ENCODE data around the gene COQ10A. TPM values are rescaled to one million over a fixed set of nuclear protein-coding genes. Genes with fewer than 3 reads are reported as not detected.

The COQ10A gene
- total and polyA plus RNA-seq, 9 of the 15 experiments (the other 6 are each of a cell fraction or from before 2014, with no cell fraction given) = 3.1 to 26.4 (median 12.7) TPM

DNA sequence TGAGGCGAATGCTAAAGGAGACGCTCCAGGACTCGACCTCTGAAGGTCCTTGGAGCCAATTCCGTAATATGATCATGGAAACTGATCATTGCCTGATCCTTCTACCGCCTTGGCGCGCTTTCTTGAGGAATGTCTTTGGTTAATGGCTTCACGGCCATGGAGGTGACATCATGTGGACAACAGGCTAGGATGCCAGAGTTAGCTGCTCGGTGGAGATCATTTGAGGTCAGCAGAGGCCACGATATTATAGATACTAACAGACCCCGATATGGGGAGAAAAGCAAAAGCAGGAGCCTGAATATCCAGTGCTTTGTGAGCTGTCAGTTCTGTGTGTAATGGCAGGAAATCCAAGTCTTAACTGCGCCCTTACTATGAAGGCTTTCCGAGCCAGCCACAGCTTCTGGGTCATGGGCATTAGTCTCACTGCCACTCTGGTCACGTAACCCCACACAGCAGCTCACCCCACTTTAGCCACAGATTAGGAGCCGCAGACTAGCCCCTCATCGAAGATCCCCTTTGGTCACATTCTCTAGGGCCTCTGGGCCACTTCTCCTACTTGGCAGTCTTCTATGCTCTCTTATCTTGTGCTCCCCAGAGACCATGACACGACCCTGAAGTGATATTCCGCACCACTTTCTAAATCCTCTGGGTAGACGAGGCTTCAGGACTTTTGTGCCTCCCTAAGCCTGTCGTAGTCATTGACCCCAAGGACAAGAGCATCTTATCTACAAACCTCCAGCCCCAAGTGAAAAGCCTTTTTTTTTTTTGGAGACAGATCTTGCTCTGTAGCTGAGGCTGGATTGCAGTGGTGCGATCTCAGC lies 34.1 kb downstream of the COQ10A start:
- Histone ChIP-seq H3K9ac (ENCODE audit: insufficient read depth in 1 of 2, low read depth in 2 of 2, low read length in 2 of 2) (peak overlapping the region; percentile 87 to 88; a peak in 3 of 4 replicates), H3K9me1 (ENCODE audit: control insufficient read depth, insufficient read depth, low read length) (no peaks in the 10 kb centered on the region), H3K27ac (ENCODE audit: extremely low read depth, low read depth, low read length) (peak overlapping the region; percentile 98), H3K27me3 (ENCODE audit: control insufficient read depth in 2 of 2, insufficient read depth in 2 of 2, low read length in 2 of 2) (no peaks in the 10 kb centered on the region), H3K4me1 (replicated peaks in 1 of 2; ENCODE audit: control insufficient read depth in 2 of 2, insufficient read depth in 2 of 2, low read length in 2 of 2) (peaks cover 22 to 42% of the 10 kb centered on the region in 2 experiments), H3K4me2 (ENCODE audit: insufficient read depth, low read length) (peak overlapping the region; percentile 93), H3K79me2 (ENCODE audit: control insufficient read depth, insufficient read depth, low read length) (peaks cover 48% of the 10 kb centered on the region), H3K36me3 (ENCODE audit: control insufficient read depth, insufficient read depth, low read length) (peaks cover 56% of the 10 kb centered on the region), H2AFZ (ENCODE audit: low read depth, low read length) (peak overlapping the region; percentile 85), H3K4me3 (peak overlapping the region; percentile 64), H4K20me1 (replicated peaks; ENCODE audit: control insufficient read depth, insufficient read depth, low read length) (no peaks in the 10 kb centered on the region; the same call in 1 of the 2 replicates), H3K9me3 (replicated peaks; ENCODE audit: control insufficient read depth, insufficient read depth, low read depth, low read length) (no peaks in the 10 kb centered on the region)
- ChIA-PET CTCF (ENCODE audit: low intra/inter-chr PET ratio) (interaction anchor here (1.1 to 1.5 kb wide), 2 partner anchors 77 to 94 kb away, joined by 4 to 7 read pairs; partner anchors contain the start of gene NABP2), POLR2A (interaction anchor here (0.6 to 3.2 kb wide), 11 partner anchors 7 to 257 kb away, joined by 3 to 18 read pairs (median 3); no protein-coding TSS in a partner anchor)
- BruUV-seq (replicated peaks) = TSS peak; percentile 90
- intact Hi-C loops (cut with micrococcal nuclease) = loop anchor here (2.0 kb wide), 3 partner anchors 14 to 182 kb away; partner anchors contain the start of genes COQ10A and ZC3H10
- peak; percentile 74 for ATAC-seq
- peak; percentile 98 for FAIRE-seq
- DNase-seq (ENCODE audit: extremely low read depth in 1 of 4, low spot score in 3 of 4) = peak; percentile 44 to 95 (median 68)
- 3% methylated on average over 21 of the region's 21 CpGs for WGBS (ENCODE audit: insufficient coverage, low coverage, missing lambda C conversion rate)
- in situ Hi-C loops (cut with MboI) = no loop called here
- TF ChIP-seq ZNF134 (CRISPR knock-in tag; conservative IDR thresholded peaks at IDR 0.05) = no peak
- TF ChIP-seq, protein P1, sequence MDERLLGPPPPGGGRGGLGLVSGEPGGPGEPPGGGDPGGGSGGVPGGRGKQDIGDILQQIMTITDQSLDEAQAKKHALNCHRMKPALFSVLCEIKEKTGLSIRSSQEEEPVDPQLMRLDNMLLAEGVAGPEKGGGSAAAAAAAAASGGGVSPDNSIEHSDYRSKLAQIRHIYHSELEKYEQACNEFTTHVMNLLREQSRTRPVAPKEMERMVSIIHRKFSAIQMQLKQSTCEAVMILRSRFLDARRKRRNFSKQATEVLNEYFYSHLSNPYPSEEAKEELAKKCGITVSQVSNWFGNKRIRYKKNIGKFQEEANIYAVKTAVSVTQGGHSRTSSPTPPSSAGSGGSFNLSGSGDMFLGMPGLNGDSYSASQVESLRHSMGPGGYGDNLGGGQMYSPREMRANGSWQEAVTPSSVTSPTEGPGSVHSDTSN (CRISPR knock-in tag; IDR thresholded peaks at IDR 0.05; ENCODE audit: low read depth) = no peak
- TF ChIP-seq, protein P1 (tag; conservative IDR thresholded peaks at IDR 0.05; ENCODE audit: low read depth) = no peak
- TF ChIP-seq STAG1 (CRISPR knock-in tag; IDR thresholded peaks at IDR 0.05; ENCODE audit: borderline replicate concordance) = no peak
- no peak for TF ChIP-seq HNRNPL (IDR thresholded peaks at IDR 0.05; ENCODE audit: low read depth, low read length)
- TF ChIP-seq EGR1 (conservative IDR thresholded peaks at IDR 0.05) = no peak
- no peak; the same call in 1 of the 2 replicates for TF ChIP-seq MEF2A (IDR thresholded peaks at IDR 0.05; ENCODE audit: control insufficient read depth, low read depth, low read length)
- no peak for TF ChIP-seq ZNF57 (CRISPR knock-in tag; IDR thresholded peaks at IDR 0.05)
- TF ChIP-seq, protein P2, sequence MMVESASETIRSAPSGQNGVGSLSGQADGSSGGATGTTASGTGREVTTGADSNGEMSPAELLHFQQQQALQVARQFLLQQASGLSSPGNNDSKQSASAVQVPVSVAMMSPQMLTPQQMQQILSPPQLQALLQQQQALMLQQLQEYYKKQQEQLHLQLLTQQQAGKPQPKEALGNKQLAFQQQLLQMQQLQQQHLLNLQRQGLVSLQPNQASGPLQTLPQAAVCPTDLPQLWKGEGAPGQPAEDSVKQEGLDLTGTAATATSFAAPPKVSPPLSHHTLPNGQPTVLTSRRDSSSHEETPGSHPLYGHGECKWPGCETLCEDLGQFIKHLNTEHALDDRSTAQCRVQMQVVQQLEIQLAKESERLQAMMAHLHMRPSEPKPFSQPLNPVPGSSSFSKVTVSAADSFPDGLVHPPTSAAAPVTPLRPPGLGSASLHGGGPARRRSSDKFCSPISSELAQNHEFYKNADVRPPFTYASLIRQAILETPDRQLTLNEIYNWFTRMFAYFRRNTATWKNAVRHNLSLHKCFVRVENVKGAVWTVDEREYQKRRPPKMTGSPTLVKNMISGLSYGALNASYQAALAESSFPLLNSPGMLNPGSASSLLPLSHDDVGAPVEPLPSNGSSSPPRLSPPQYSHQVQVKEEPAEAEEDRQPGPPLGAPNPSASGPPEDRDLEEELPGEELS (CRISPR knock-in tag; IDR thresholded peaks at IDR 0.05; ENCODE audit: borderline replicate concordance) = no peak
- TF ChIP-seq CTCFL (IDR thresholded peaks at IDR 0.05; ENCODE audit: borderline replicate concordance, insufficient read depth, low read depth, low read length, poor library complexity, severe bottlenecking) = no peak
- TF ChIP-seq HDGF (IDR thresholded peaks at IDR 0.05) = no peak
- no peak for TF ChIP-seq SIX5 (IDR thresholded peaks at IDR 0.05; ENCODE audit: borderline replicate concordance in 1 of 2, insufficient read depth in 1 of 2, low read depth in 1 of 2, low read length in 2 of 2)
- TF ChIP-seq ZNF253 (CRISPR knock-in tag; conservative IDR thresholded peaks at IDR 0.05) = no peak
- no peak for TF ChIP-seq ZNF224 (CRISPR knock-in tag; IDR thresholded peaks at IDR 0.05)

Data from K562 (cell line).